Natural killer cell (primary cell): ENCODE results near the gene C4orf46. TPM values are rescaled to one million over a fixed set of nuclear protein-coding genes. Genes with fewer than 3 reads are reported as not detected.

ENCODE experiments used
- ATAC-seq, 3 donors: fragments of 150-1000 bp in 2 of 3; fragments of 200-7000 bp in 1 of 3; cut with Tn5 transposase; 1 replicate in 1 of 3; 2 replicates in 2 of 3; pipeline ENCODE4 v1.10.0; 2021; ENCODE audit warnings: mild to moderate bottlenecking in 2 of 3, moderate library complexity in 2 of 3
- DNase-seq, 2 donors: peaks; one replicate each; pipeline versions ENCODE4 v3.0.0 to v3.0.0-alpha.2; 2013 to 2021; ENCODE audit warnings: mixed read lengths in 1 of 2
- H3K27ac ChIP-seq: one replicate; pipeline ENCODE4 v1.5.1; 2013; ENCODE audit warnings: mild to moderate bottlenecking, low read length
- H3K27me3 ChIP-seq: one replicate; pipeline ENCODE4 v1.6.1; 2013; ENCODE audit warnings: low read length; ENCODE audit not compliant: control insufficient read depth, insufficient read depth
- H3K36me3 ChIP-seq: one replicate; pipeline ENCODE4 v1.6.1; 2013; ENCODE audit warnings: low read length; ENCODE audit not compliant: control insufficient read depth, insufficient read depth
- H3K4me1 ChIP-seq: one replicate; pipeline ENCODE4 v1.6.1; 2013; ENCODE audit warnings: low read length; ENCODE audit not compliant: control insufficient read depth, insufficient read depth
- H3K4me3 ChIP-seq: one replicate; pipeline ENCODE4 v1.5.1; 2013; ENCODE audit warnings: low read length
- H3K9me3 ChIP-seq: one replicate; pipeline ENCODE4 v1.6.1; 2013; ENCODE audit warnings: low read length; ENCODE audit not compliant: control insufficient read depth, insufficient read depth
- H3K27ac Mint-ChIP-seq, 2 donors: one replicate each; pipeline ENCODE4 v1.8.0; 2022; ENCODE audit warnings: mild to moderate bottlenecking in 2 of 2, mixed read lengths in 2 of 2, moderate library complexity in 1 of 2
- H3K27me3 Mint-ChIP-seq, 2 donors: one replicate each; pipeline ENCODE4 v1.8.0; 2022; ENCODE audit warnings: low read depth in 2 of 2, mixed read lengths in 2 of 2
- H3K36me3 Mint-ChIP-seq: one replicate; pipeline ENCODE4 v1.8.0; 2022; ENCODE audit warnings: mixed read lengths
- H3K4me1 Mint-ChIP-seq, 2 donors: one replicate each; pipeline ENCODE4 v1.8.0; 2022; ENCODE audit warnings: mixed read lengths in 2 of 2
- H3K4me3 Mint-ChIP-seq: one replicate; pipeline ENCODE4 v1.8.0; 2022; ENCODE audit warnings: mild to moderate bottlenecking, moderate library complexity, mixed read lengths
- H3K9me3 Mint-ChIP-seq, 2 donors: one replicate each; pipeline ENCODE4 v1.8.0; 2022; ENCODE audit warnings: mixed read lengths in 2 of 2
- WGBS: methylation state at CpG from one replicate; pipeline ENCODE4 v1.1.7; 2013; ENCODE audit warnings: missing lambda C conversion rate; ENCODE audit not compliant: insufficient coverage; 5-methylcytosine and 5-hydroxymethylcytosine counted together
- intact Hi-C: fragments of 100-400 bp; cut with micrococcal nuclease; formaldehyde crosslinking; loops from one replicate; pipeline ENCODE4 v1.14.2; 2022
- total RNA-seq, 4 donors: library from RNA; stranded (reverse); fragments of 120-200 nt in 1 of 4; gene quantifications; one replicate each; pipeline versions ENCODE4 v1.2.3 to v1.2.4, GENCODE V29; 2013 to 2022
- TF ChIP-seq, protein P1 (sequence below): fragments of 200-600 bp; IDR thresholded peaks from one replicate; pipeline ENCODE4 v1.8.0; 2022; ENCODE audit warnings: antibody characterized with exemption

C4orf46 gene
- total RNA-seq, 3 donors from 2014 or later (not counting 1 experiment from before 2014, with no cell fraction given) = 9.7 to 15.3 (median 12.8) TPM

- no peak overlapping the region for H3K27ac Mint-ChIP-seq
- Histone ChIP-seq H3K36me3 (no peaks in the 10 kb centered on the region), H3K4me1 (no peaks in the 10 kb centered on the region), H3K27ac (no peak overlapping the region), H3K4me3 (no peak overlapping the region), H3K9me3 (no peaks in the 10 kb centered on the region), H3K27me3 (no peaks in the 10 kb centered on the region)
- intact Hi-C loops = no loop called here
- no peak for DNase-seq
- H3K4me3 Mint-ChIP-seq = no peak overlapping the region
- peaks cover 0 to 8% of the 10 kb centered on the region in 2 donors for H3K27me3 Mint-ChIP-seq
- 92% methylated on average over 11 of the region's 11 CpGs for WGBS
- peaks cover 4 to 5% of the 10 kb centered on the region in 2 donors for H3K4me1 Mint-ChIP-seq
- no peaks in the 10 kb centered on the region for H3K9me3 Mint-ChIP-seq
- ATAC-seq = no peak
- no peaks in the 10 kb centered on the region for H3K36me3 Mint-ChIP-seq
- TF ChIP-seq, protein P1, sequence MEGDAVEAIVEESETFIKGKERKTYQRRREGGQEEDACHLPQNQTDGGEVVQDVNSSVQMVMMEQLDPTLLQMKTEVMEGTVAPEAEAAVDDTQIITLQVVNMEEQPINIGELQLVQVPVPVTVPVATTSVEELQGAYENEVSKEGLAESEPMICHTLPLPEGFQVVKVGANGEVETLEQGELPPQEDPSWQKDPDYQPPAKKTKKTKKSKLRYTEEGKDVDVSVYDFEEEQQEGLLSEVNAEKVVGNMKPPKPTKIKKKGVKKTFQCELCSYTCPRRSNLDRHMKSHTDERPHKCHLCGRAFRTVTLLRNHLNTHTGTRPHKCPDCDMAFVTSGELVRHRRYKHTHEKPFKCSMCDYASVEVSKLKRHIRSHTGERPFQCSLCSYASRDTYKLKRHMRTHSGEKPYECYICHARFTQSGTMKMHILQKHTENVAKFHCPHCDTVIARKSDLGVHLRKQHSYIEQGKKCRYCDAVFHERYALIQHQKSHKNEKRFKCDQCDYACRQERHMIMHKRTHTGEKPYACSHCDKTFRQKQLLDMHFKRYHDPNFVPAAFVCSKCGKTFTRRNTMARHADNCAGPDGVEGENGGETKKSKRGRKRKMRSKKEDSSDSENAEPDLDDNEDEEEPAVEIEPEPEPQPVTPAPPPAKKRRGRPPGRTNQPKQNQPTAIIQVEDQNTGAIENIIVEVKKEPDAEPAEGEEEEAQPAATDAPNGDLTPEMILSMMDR = no peak
Measured at GRCh38 chr4:158657291-158657690, 14.4 kb downstream of the C4orf46 start.

DNA sequence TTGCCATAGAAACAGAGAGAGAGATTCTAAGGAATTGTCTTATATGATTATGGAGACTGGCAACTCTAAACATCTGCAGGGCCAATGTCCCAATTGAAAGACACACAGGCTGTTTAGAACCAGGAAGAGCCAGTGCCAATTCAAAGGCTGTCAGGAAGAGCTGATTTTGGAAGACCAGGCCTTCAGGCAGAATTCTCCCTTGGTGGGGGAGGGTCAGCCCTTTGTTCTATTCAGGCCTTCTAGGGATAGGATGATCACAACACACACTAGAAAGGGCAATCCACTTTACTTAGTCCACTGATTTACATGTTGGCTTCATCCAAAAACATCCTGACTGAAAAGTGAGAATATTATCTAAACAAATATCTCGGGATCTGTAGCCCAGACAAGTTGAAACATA, 15.2 kb downstream of the C4orf46 start:
- H3K4me3 Mint-ChIP-seq = no peak overlapping the region
- intact Hi-C loops = no loop called here
- WGBS = no CpG with 5 or more reads among the region's 1 CpG

DNA sequence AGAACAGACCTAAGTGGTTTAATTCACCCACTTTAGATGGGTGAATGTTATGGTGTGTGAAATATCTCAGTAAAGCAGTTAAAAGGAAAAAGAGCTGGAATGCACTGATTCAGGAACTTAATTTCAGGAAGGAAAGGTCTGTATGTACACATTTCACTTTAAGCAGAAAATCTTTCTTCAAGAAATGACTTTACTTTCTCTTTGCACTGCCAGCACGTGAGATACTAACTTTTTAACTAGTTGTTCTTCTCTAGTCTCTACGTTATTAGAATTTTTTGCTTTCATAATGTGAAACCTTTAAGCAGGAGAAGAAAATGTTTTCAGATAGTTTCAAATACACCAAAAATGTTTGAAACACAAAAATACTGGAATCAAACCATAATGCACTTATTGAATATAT, 18.8 kb downstream of the C4orf46 start:
- peaks cover 4 to 5% of the 10 kb centered on the region in 2 donors for H3K4me1 Mint-ChIP-seq
- H3K4me3 Mint-ChIP-seq = no peak overlapping the region
- Histone ChIP-seq H3K4me1 (no peaks in the 10 kb centered on the region), H3K27ac (no peak overlapping the region), H3K36me3 (no peaks in the 10 kb centered on the region), H3K27me3 (no peaks in the 10 kb centered on the region), H3K9me3 (no peaks in the 10 kb centered on the region), H3K4me3 (no peak overlapping the region)
- peaks cover 0 to 2% of the 10 kb centered on the region in 2 donors for H3K27me3 Mint-ChIP-seq
- DNase-seq = peak in 1 of 2 donors; percentile 6
- no peaks in the 10 kb centered on the region for H3K9me3 Mint-ChIP-seq
- no CpG with 5 or more reads among the region's 2 CpGs for WGBS
- ATAC-seq = peak in 1 of 3 donors; percentile 24
- intact Hi-C loops = no loop called here
- no peaks in the 10 kb centered on the region for H3K36me3 Mint-ChIP-seq
- TF ChIP-seq, protein P1 = no peak
- peak overlapping the region in 1 of 2 donors; percentile 70 for H3K27ac Mint-ChIP-seq

More for the DNA sequence above, 15.2 kb downstream of the C4orf46 start:
- H3K36me3 ChIP-seq = no peaks in the 10 kb centered on the region
- H3K4me1 Mint-ChIP-seq = peaks cover 4 to 5% of the 10 kb centered on the region in 2 donors
- no peaks in the 10 kb centered on the region for H3K9me3 Mint-ChIP-seq
- peaks cover 0 to 8% of the 10 kb centered on the region in 2 donors for H3K27me3 Mint-ChIP-seq
- no peak for ATAC-seq
- no peak overlapping the region for H3K27ac Mint-ChIP-seq
- H3K36me3 Mint-ChIP-seq = no peaks in the 10 kb centered on the region
- H3K4me3 ChIP-seq = no peak overlapping the region
- no peaks in the 10 kb centered on the region for H3K4me1 ChIP-seq
- no peak for DNase-seq
- no peaks in the 10 kb centered on the region for H3K9me3 ChIP-seq
- no peak overlapping the region for H3K27ac ChIP-seq
- H3K27me3 ChIP-seq = no peaks in the 10 kb centered on the region
- TF ChIP-seq, protein P1 = no peak

GRCh38 chr4:158649111-158649680, 22.5 kb downstream of the C4orf46 start:
- WGBS = 97% methylated on average over 3 of the region's 4 CpGs
- DNase-seq (no peak), ATAC-seq (no peak)
- Histone ChIP-seq H3K27me3 (no peaks in the 10 kb centered on the region), H3K36me3 (no peaks in the 10 kb centered on the region), H3K9me3 (no peaks in the 10 kb centered on the region), H3K4me1 (no peaks in the 10 kb centered on the region), H3K27ac (no peak overlapping the region), H3K4me3 (no peak overlapping the region)
- Mint-ChIP-seq H3K9me3 (no peaks in the 10 kb centered on the region), H3K27me3 (peaks cover 4 to 10% of the 10 kb centered on the region in 2 donors), H3K27ac (no peak overlapping the region), H3K36me3 (no peaks in the 10 kb centered on the region), H3K4me1 (peaks cover 4 to 5% of the 10 kb centered on the region in 2 donors), H3K4me3 (no peak overlapping the region)
- TF ChIP-seq, protein P1 = no peak
- intact Hi-C loops = no loop called here
